Liver (tissue), 3 donors: Measurements from ENCODE around the gene JCHAIN.

Experiments
- HNF4G ChIP-seq: IDR thresholded peaks from 2 replicates; pipeline ENCODE4 v1.6.1; 2016; ENCODE audit warnings: antibody characterized with exemption
- SP1 ChIP-seq: IDR thresholded peaks from 2 replicates; pipeline ENCODE4 v1.6.1; 2018; ENCODE audit warnings: antibody characterized with exemption, mild to moderate bottlenecking
- TAF1 ChIP-seq: conservative IDR thresholded peaks from 2 replicates; pipeline ENCODE4 v1.6.1; 2016; ENCODE audit warnings: antibody characterized with exemption, mild to moderate bottlenecking
- TF ChIP-seq, protein P1 (sequence below): fragments of 150-350 bp; IDR thresholded peaks from 2 replicates; pipeline ENCODE4 v1.5.1; 2017; ENCODE audit warnings: improper control_type of control experiment, low read depth, low read length; ENCODE audit not compliant: missing input control
- TF ChIP-seq, protein P2 (sequence below): IDR thresholded peaks from 2 replicates; pipeline ENCODE4 v1.6.1; 2016; ENCODE audit warnings: antibody characterized with exemption
- donor health status: healthy.
- donor health status: healthy.

DNA sequence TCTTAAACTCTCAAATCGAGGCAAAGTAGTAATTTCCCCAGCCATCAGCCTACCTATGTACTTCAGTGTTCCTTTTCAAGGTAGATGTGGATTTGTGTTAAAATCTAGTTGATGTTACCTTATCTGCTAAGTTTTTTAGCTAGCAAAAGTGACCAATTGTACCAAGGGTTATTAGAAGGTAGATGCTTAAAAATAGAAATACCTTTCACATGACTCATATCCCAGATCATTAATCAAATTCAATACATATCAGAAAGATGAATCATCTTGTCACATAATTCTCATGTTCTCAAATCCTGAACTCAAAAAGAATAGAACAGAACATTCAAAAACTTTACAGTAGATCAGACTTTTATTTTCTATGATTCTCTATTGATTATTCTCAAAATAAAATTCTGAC is 34.3 kb downstream of the JCHAIN start:
- TF ChIP-seq, protein P1, sequence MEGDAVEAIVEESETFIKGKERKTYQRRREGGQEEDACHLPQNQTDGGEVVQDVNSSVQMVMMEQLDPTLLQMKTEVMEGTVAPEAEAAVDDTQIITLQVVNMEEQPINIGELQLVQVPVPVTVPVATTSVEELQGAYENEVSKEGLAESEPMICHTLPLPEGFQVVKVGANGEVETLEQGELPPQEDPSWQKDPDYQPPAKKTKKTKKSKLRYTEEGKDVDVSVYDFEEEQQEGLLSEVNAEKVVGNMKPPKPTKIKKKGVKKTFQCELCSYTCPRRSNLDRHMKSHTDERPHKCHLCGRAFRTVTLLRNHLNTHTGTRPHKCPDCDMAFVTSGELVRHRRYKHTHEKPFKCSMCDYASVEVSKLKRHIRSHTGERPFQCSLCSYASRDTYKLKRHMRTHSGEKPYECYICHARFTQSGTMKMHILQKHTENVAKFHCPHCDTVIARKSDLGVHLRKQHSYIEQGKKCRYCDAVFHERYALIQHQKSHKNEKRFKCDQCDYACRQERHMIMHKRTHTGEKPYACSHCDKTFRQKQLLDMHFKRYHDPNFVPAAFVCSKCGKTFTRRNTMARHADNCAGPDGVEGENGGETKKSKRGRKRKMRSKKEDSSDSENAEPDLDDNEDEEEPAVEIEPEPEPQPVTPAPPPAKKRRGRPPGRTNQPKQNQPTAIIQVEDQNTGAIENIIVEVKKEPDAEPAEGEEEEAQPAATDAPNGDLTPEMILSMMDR = no peak
- TF ChIP-seq TAF1 (no peak), HNF4G (no peak), SP1 (no peak)
- TF ChIP-seq, protein P2, sequence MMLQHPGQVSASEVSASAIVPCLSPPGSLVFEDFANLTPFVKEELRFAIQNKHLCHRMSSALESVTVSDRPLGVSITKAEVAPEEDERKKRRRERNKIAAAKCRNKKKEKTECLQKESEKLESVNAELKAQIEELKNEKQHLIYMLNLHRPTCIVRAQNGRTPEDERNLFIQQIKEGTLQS = no peak
